ENCODE data around the gene TMEM266.

Gene TMEM266

DNA sequence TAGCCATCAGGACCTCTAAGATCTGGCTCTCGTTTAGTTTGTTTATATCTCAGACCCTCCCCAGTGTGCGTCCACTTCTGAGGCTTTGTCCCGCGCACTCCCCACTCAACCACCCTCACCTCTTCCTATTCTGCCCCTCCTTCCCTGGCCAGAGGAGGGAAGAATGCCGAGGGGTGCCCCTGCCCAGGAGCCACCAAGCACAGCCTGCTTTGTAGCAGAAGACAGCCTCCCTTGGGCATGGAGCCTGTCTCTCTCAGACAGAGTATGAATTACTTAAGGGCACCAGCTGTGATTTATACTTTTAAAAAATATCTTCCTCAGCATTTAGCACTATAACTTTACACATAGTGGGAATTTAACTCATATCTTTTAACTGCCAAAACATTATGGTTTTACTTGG, 6.0 kb downstream of the TMEM266 start:
- no peak for DNase-seq (ENCODE audit: low read depth, low spot score)

- DNase-seq (ENCODE audit: low read depth, low spot score): no peak
Measured at GRCh38 chr15:76070192-76070591, 10.4 kb downstream of the TMEM266 start.

DNA sequence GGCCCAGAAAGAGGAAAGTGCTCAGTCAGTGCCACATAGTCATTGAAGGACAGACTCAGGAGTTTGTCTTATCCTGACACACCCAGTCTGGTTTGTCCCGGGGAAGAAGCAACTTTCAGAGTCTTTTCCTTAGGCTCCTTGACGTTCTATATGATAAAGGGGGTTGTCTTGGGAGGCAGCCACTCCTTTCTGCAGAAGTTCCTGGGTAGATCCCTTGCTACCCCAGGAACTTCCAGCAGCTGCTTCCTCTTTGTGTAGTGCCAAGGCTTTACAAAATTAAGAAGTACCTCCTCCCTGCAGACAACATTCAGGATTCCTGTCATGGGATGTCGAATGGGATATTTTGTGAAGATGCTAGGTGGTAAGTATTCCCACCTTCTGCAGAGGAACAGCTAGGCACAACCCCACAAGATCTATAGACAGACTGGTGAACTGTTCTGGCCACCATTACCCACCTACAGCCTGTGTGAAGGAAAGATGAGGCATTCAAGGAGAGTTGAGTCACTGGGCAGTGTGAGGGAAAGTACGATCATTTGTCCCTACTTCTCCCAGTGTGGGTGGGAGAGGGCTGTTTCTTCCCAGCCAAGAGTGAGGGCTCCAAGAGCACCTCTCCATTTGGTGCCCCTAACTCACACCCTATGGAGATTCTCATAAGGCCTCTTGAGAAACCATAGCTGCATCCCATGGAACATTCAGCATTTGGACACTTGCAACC, 11.3 kb downstream of the TMEM266 start:
- no peak for DNase-seq (ENCODE audit: low read depth, low spot score)

DNA sequence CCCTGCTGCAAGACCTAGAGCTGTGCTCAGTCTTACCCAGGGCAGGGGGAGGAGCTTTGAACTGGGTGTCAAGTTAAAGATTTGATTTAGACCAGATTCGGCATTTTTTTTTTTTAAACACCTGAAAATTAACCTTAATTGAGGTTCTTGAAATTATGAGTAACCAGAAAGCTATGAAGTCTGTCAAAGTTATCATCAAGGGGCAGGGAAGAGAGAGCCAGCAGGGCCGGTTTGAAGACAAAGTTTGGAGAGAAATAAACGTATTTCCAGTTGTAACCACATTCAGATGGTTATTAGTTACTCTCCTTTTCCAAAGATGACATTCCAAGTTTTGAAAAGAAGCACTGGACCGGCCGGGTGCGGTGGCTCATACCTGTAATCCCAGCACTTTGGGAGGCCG, 12.0 kb downstream of the TMEM266 start:
- DNase-seq (ENCODE audit: low read depth, low spot score): no peak

- no peak for DNase-seq (ENCODE audit: low read depth, low spot score)
Measured at GRCh38 chr15:76073554-76073953, 13.8 kb downstream of the TMEM266 start.

DNA sequence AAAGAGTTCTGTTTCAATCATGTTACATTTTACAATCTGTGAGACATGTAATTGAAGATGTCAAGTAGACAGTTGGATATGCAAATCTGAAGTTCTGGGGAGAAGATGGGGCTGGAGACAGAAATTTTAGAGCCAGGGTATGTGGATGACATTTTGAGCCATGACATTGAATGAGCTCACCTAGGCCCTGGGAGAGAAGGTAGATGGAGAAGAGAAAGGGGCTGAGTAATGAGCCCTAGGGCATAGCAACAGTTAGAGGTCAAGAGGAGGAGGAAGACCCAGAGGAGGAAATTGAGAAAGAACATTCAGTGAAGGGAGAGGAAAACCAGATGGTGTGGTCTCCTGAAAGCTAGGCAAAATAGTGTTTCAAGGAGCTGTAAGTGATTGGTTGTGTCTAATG, 15.3 kb downstream of the TMEM266 start:
- no peak for DNase-seq (ENCODE audit: low read depth, low spot score)

GRCh38 chr15:76078285-76078877, 18.6 kb downstream of the TMEM266 start:
- no peak for DNase-seq (ENCODE audit: low read depth, low spot score)

DNA sequence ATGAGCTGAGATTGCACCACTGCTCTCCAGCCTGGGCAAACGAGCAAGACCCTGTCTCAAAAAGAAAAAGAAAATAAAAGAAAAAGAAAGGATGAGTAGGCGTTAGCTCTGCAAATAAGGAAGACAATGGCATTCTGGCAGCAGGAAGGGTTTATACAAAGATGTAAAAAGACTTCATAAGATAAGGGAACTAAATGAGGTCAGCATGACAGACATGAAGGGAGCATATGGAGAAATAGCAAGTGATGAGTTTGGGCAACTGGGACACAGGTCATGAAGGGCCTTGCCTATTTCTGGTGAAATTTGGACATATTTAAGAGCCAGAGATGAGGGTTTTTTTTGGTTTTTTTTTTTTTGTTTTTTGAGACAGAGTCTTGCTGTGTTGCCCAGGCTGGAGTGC, 24.5 kb downstream of the TMEM266 start:
- DNase-seq (ENCODE audit: low read depth, low spot score): no peak

GRCh38 chr15:76098685-76099084, 38.9 kb downstream of the TMEM266 start:
- DNase-seq (ENCODE audit: low read depth, low spot score): no peak

DNA sequence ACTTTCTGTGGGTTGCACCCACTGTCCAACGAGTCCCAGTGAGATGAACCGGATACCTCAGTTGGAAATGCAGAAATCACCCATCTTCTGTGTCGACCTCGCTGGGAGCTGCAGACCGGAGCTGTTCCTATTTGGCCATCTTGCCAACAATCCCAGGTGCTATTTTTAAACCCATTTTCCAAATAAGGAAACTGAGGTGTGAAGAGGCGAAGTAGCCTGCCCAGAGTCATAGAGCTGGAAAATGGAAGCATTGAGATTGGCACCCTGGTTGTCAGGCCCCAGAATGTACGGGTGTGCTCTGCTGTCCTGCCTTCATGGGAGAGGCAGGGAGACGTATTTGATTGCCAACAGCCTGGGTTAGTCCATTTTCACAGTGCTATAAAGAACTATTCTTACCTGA, 39.6 kb downstream of the TMEM266 start:
- DNase-seq (ENCODE audit: low read depth, low spot score): no peak

- DNase-seq (ENCODE audit: low read depth, low spot score): no peak
Measured at GRCh38 chr15:76100361-76100760, 40.6 kb downstream of the TMEM266 start.

DNA sequence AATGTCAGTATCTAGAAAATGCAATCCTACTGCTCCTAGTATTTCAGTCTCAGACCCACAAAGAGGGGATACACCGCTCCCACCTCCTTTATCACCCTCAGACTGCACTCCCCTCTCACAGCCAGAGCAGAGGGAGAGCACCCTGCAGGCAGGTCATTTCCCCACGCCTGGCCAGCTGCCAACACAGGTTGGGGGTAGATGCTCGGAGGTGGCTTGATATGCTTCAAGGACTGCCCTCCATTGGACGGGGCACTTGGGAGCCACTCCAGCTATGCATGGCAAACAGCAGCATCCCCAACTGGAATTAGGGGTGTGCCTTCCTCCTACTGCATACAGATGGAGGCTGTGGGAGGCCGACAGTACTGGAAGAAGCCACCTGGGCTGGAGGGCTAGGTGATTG, 41.9 kb downstream of the TMEM266 start:
- no peak for DNase-seq (ENCODE audit: low read depth, low spot score)

GRCh38 chr15:76105391-76105790, 45.6 kb downstream of the TMEM266 start:
- no peak for DNase-seq (ENCODE audit: low read depth, low spot score)

GRCh38 chr15:76105911-76106310, 46.1 kb downstream of the TMEM266 start:
- DNase-seq (ENCODE audit: low read depth, low spot score): no peak

- no peak for DNase-seq (ENCODE audit: low read depth, low spot score)
Measured at GRCh38 chr15:76107169-76107568, 47.4 kb downstream of the TMEM266 start.

DNA sequence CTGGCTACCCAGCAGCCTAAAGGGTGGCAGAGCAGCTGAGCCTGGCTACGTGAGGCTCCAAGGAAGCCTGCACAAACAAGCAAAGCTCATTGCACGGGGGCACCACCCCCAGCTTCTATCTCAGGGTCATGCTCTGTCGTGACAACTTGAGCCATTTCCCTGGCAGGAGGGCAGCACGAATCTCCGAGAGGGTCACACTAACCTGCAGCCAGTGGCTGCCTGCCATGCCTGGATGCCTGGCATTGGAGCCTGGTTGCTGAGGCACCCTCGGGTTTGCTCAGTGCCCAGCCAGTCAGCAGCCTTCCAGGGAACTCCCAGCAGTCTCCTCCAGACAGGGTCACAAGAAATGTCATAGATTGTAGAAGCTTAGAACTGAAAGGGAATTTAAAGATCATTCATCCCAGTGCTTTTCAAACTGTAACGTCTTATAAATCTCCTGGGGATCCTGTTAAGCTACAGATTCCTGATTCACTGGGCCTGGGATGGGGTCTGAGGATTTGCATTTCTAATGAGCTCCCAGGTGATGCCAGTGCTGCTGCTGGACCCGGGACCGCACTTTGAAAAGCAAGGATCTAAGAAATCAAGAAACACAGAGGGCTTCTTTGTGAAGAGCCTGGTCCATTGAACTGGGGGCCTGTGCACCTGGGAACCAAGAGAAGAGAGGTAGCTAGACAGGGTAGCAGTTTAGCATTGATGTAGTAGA, 48.4 kb downstream of the TMEM266 start:
- no peak for DNase-seq (ENCODE audit: low read depth, low spot score)

GRCh38 chr15:76109046-76109445, 49.3 kb downstream of the TMEM266 start:
- DNase-seq (ENCODE audit: low read depth, low spot score): no peak

- DNase-seq (ENCODE audit: low read depth, low spot score): no peak
Measured at GRCh38 chr15:76114561-76114960, 54.8 kb downstream of the TMEM266 start.

DNA sequence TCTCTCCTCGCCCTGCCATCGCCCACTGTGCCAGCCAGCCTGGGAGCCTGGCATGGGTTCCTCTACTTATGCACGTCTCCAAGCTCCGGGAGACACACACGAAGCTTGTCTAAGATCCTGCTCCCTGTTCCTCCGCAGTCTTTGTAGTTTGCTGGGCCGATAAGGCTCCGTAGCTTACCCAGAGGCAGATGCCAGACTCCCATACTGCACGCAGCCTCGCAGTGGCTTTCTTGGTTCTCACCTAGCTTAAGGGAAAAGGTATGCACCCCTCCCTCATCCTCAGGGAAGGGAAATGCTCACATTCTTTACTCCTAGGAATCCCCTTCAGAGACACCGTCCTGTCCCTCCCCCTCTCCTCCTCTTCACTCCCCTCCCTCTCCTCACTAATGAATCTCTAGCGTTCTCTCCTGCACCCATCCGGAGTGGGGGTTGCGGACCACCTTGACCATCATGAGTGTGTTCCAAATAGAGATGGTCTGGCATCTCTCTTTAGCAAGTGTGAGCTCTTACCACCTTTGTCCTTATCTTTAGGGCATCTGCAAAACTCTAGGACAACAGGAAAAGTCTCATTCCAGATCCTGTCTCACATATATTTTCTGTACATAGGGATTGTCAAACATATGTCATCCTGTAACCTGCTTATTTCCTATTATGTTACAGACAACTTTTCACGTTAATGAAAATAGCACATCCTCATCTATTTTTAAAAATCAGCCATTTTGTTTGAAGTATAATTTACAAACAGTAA, 56.5 kb downstream of the TMEM266 start:
- no peak for DNase-seq (ENCODE audit: low read depth, low spot score)

DNA sequence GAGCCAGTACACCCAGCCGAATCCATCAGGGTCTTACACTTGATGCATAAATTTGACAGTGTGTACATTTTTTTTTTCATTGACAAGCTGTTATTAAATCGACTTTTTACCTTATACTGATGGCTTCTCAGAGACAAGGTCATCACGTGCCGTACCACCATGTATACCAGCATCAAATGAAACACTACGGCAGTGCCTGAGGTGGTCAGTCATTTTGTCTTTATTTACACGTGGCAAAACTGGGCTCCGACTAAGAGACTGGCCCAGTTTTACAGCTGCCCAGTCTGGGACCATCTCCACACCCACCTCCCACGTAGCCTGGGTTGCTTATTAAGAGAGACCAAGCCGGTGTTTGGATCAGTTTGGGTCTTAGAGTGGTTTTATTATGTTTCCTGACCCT, 57.4 kb downstream of the TMEM266 start:
- no peak for DNase-seq (ENCODE audit: low read depth, low spot score)

DNA sequence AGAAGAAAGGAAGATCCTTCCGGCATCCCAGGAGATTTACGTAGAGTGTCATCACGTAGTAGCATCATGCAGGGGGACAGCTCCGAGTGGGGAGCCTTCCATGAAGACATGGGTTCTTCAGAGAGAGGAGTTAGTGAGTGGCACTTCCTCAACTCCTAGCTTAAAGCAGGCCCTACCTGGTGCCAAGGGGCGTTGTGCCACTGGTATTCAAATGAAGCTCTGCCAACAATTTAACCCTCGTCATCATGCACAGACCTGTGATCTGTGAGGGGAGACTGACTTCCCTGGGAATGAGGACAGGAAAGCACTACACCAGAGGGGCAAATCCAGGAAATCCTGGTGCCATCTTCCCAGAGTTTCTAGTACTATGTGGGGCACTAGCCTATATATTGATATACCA, 59.0 kb downstream of the TMEM266 start:
- no peak for DNase-seq (ENCODE audit: low read depth, low spot score)

DNA sequence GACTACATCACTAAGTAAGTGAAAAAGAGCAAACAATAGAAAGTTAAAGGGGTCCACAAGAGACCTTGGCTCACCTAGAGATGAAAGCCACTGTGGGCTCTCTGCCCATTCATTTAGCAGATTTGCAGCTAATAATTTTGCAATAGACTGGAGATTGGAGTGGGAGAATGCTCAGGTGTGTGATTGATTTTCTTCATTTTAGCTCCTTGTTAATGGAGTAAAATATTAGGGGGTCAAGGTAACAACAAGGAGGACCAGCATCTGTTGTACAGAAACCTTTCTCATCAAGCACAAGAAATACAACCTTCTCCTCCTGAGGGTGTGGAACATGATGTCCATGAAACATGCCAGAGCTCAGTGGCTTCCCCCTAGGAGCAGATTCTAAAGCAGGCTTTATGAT, 63.2 kb downstream of the TMEM266 start:
- no peak for DNase-seq (ENCODE audit: low read depth, low spot score)
